A549 (cell line): ENCODE data around the gene PILRB. TPM values are rescaled to one million over a fixed set of nuclear protein-coding genes. Genes with fewer than 3 reads are reported as not detected.

Experiments
- ATAC-seq, 2 experiments: fragments of 200-7000 bp in 1 of 2; fragments of >200 bp in 1 of 2; cut with Nextera tagmentation in 1 of 2; cut with Tn5 transposase in 1 of 2; 3 replicates each; pipeline versions ENCODE4 v1.8.0 to v1.9.1; 2018 to 2020; ENCODE audit warnings: mild to moderate bottlenecking in 1 of 2, moderate library complexity in 1 of 2
- CTCF ChIA-PET: fragments of 300-600 bp; sonication (Branson Sonifier 250); formaldehyde crosslinking; extraction: SDS; loops from one replicate; lab custom pipeline; 2021; ENCODE audit warnings: antibody characterized with exemption, inconsistent platforms; lab: Yijun Ruan, JAX
- POLR2A ChIA-PET: fragments of 350-600 bp; formaldehyde crosslinking; extraction: SDS; loops from one replicate; lab custom pipeline; 2021; ENCODE audit warnings: antibody characterized with exemption, inconsistent platforms; lab: Yijun Ruan, JAX
- DNase-seq, 2 experiments: peaks; one replicate each; pipeline versions ENCODE4 v3.0.0 to v3.0.0-alpha.2; 2011 to 2016; ENCODE audit warnings: low read depth in 1 of 2, low spot score in 1 of 2
- FAIRE-seq: peaks from 2 replicates; lab custom pipeline; 2011; peaks lifted over from hg19 to GRCh38; lab: Jason Lieb, UNC
- H3K27ac ChIP-seq, 2 experiments: fragments of >200 bp; sonication (Bioruptor Twin); formaldehyde crosslinking; 3 replicates each; pipeline ENCODE4 v1.5.1; 2016 to 2017
- H3K4me1 ChIP-seq: fragments of >200 bp; sonication (Bioruptor Twin); formaldehyde crosslinking; 3 replicates; pipeline ENCODE4 v1.6.1; 2016
- H3K4me2 ChIP-seq: fragments of >200 bp; sonication (Bioruptor Twin); formaldehyde crosslinking; 3 replicates; pipeline ENCODE4 v1.6.1; 2016
- H3K4me3 ChIP-seq: fragments of >200 bp; sonication (Bioruptor Twin); formaldehyde crosslinking; 3 replicates; pipeline ENCODE4 v1.5.1; 2016
- H3K9me3 ChIP-seq: fragments of >200 bp; sonication (Bioruptor Twin); formaldehyde crosslinking; 3 replicates; pipeline ENCODE4 v1.6.1; 2016
- CHD2 ChIP-seq: fragments of 150-350 bp; IDR thresholded peaks from 2 replicates; pipeline ENCODE4 v1.6.1; 2014; ENCODE audit warnings: low read length; ENCODE audit not compliant: partially characterized antibody
- CHD4 ChIP-seq: fragments of 200-600 bp; sonication (generic); IDR thresholded peaks from 2 replicates; pipeline ENCODE4 v1.6.1; 2016; ENCODE audit warnings: antibody characterized with exemption, mild to moderate bottlenecking, borderline replicate concordance
- EHF ChIP-seq: fragments of 250-450 bp; sonication (Bioruptor Pico); IDR thresholded peaks from 2 replicates; pipeline ENCODE4 v1.5.0; 2020; ENCODE audit warnings: mild to moderate bottlenecking
- ESRRA ChIP-seq: fragments of 150-350 bp; IDR thresholded peaks from 2 replicates; pipeline ENCODE4 v1.6.1; 2014; ENCODE audit warnings: mild to moderate bottlenecking, low read length, borderline replicate concordance
- HDAC2 ChIP-seq: fragments of 200-600 bp; sonication (generic); IDR thresholded peaks from 2 replicates; pipeline ENCODE4 v1.6.1; 2016
- HOXB13 ChIP-seq: fragments of 250-450 bp; sonication (Bioruptor Pico); IDR thresholded peaks from 2 replicates; pipeline ENCODE4 v1.5.0; 2020; ENCODE audit warnings: low read depth, mild to moderate bottlenecking, moderate library complexity
- MAFK ChIP-seq: fragments of 450-650 bp; IDR thresholded peaks from 2 replicates; pipeline ENCODE4 v1.6.1; 2014; ENCODE audit not compliant: partially characterized antibody
- NFE2L2 ChIP-seq: fragments of 150-350 bp; conservative IDR thresholded peaks from 2 replicates; pipeline ENCODE4 v1.6.1; 2014; ENCODE audit warnings: low read length
- NPAS2 ChIP-seq: fragments of 250-450 bp; sonication (Bioruptor Pico); IDR thresholded peaks from 2 replicates; pipeline ENCODE4 v1.8.0; 2022; ENCODE audit warnings: mild to moderate bottlenecking, moderate library complexity, borderline replicate concordance
- NR3C1 ChIP-seq: fragments of >200 bp; sonication (Bioruptor Twin); formaldehyde crosslinking; IDR thresholded peaks from 3 replicates; pipeline ENCODE4 v1.6.1; 2017
- POLR2AphosphoS2 ChIP-seq: conservative IDR thresholded peaks from 2 replicates; pipeline ENCODE4 v1.6.1; 2012; ENCODE audit warnings: low read length, improper control_type of control experiment, inconsistent platforms
- RFX5 ChIP-seq: fragments of 450-650 bp; IDR thresholded peaks from 2 replicates; pipeline ENCODE4 v1.7.1; 2014; ENCODE audit warnings: antibody characterized with exemption, mild to moderate bottlenecking, moderate library complexity
- RNF2 ChIP-seq: fragments of 200-600 bp; sonication (generic); IDR thresholded peaks from 2 replicates; pipeline ENCODE4 v1.6.1; 2016; ENCODE audit warnings: low read depth, mild to moderate bottlenecking, antibody characterized with exemption, moderate library complexity, borderline replicate concordance
- SMC3 ChIP-seq: fragments of >200 bp; sonication (Bioruptor Twin); formaldehyde crosslinking; IDR thresholded peaks from 3 replicates; pipeline ENCODE4 v1.6.1; 2018; ENCODE audit warnings: inconsistent platforms
- TFCP2L1 ChIP-seq: fragments of 250-450 bp; sonication (Bioruptor Pico); IDR thresholded peaks from 2 replicates; pipeline ENCODE4 v1.5.0; 2021; ENCODE audit warnings: mild to moderate bottlenecking
- TP53 ChIP-seq: fragments of 250-450 bp; sonication (Bioruptor Pico); IDR thresholded peaks from 2 replicates; pipeline ENCODE4 v1.5.0; 2021; ENCODE audit warnings: mild to moderate bottlenecking, moderate library complexity
- ZSCAN20 ChIP-seq: fragments of 250-450 bp; sonication (Bioruptor Pico); IDR thresholded peaks from 2 replicates; pipeline ENCODE4 v1.8.0; 2022; ENCODE audit warnings: mild to moderate bottlenecking, moderate library complexity
- WGBS: methylation state at CpG from one replicate; pipeline ENCODE4 v1.1.6; 2017; ENCODE audit errors: missing lambda C conversion rate; 5-methylcytosine and 5-hydroxymethylcytosine counted together
- polyA plus RNA-seq, 4 experiments: library from polyadenylated mRNA; depleted of rRNA in 3 of 4; stranded (reverse); fragments of >200 nt; fragmentation: RNase III in 1 of 4; extraction: RNeasy Plus Mini Kit Qiagen cat#74134 plus additional on column Dnase treatment in 1 of 4; gene quantifications; 2 replicates in 3 of 4; 3 replicates in 1 of 4; pipeline ENCODE4 v1.2.3, GENCODE V29; 2011 to 2017
- TF ChIP-seq, protein P1 (sequence below): fragments of 200-600 bp; sonication (generic); IDR thresholded peaks from 2 replicates; pipeline ENCODE4 v1.6.1; 2016; ENCODE audit warnings: antibody characterized with exemption, mild to moderate bottlenecking, moderate library complexity
- TF ChIP-seq, protein P2 (sequence below): fragments of 250-450 bp; sonication (Bioruptor Pico); IDR thresholded peaks from 2 replicates; pipeline ENCODE4 v1.5.0; 2021; ENCODE audit warnings: mild to moderate bottlenecking, moderate library complexity, borderline replicate concordance

The PILRB gene
- polyA plus RNA-seq, 2 of the 4 experiments (the other 2 are of a cell fraction) = 24.9 to 47.8 TPM

DNA sequence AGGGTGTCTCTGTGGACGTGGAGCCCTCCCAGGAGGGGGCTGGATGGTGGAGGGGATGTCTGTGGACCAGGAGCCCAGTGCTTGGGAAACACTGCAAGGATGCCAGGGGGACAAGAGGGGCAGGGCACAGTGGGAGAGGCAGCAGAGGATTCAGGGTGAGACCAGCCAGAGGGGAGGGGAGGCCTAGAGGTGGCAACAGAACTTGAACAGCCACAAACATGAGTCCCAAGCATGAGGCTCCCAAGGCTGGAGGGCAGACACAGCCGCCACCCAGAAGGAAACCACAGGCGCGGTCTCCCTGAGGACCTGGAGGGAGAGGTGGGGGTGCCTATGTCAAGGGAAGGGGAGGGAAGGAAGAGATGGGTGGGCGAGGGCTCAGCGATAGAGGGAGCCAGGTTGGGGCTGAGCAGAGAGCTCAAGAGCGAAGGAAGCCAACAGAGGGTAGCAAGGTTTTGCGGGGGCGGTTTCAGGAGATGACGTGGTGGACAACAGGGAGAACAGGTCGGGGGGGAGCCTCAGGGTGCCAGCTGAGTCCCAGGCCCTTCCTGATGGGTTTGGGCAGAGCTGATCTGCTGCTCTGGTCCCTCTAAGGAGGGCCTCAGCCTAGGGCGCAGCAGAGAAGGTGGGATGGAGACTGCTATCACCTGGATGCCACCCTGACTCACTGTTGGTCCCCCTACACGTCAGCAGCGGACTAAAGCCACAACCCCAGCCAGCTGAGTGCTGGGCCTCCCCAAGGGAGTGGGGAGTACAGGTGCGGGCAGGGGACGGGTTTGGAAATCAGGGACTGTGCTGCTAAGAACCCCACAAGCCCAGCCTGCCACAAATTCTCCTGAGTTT is 8.7 kb downstream of the PILRB start:
- POLR2A ChIA-PET = no interaction called here

DNA sequence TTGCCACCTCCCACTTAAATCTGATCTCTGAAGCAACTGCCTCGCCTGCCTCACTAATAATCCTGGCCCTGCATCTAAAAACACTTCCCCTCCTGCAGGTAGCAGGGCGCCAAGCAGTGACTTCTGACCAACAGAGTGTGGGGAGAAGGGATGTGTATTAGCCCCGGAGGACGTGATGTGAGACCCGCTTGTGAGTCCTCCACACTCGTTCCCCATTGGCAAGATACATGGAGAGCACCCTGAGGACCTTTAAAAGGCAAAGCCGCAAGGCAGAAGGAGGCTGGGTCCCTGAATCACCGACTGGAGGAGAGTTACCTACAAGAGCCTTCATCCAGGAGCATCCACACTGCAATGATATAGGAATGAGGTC is 9.3 kb downstream of the PILRB start:
- Histone ChIP-seq H3K4me2 (no peak overlapping the region), H3K9me3 (no peaks in the 10 kb centered on the region), H3K4me1 (peaks cover 4% of the 10 kb centered on the region; the same call in 2 of the 3 replicates), H3K27ac (no peak overlapping the region), H3K4me3 (no peak overlapping the region)
- FAIRE-seq = no peak
- ATAC-seq = peak; percentile 3 to 5; a peak in 3 of 6 replicates
- POLR2A ChIA-PET = no interaction called here
- WGBS = 92% methylated on average over 8 of the region's 8 CpGs
- CTCF ChIA-PET = no interaction called here
- DNase-seq = no peak
- TF ChIP-seq ESRRA = no peak
- TF ChIP-seq NFE2L2 = no peak
- TF ChIP-seq MAFK = no peak
- TF ChIP-seq EHF = no peak
- TF ChIP-seq HDAC2 = no peak
- TF ChIP-seq, protein P1, sequence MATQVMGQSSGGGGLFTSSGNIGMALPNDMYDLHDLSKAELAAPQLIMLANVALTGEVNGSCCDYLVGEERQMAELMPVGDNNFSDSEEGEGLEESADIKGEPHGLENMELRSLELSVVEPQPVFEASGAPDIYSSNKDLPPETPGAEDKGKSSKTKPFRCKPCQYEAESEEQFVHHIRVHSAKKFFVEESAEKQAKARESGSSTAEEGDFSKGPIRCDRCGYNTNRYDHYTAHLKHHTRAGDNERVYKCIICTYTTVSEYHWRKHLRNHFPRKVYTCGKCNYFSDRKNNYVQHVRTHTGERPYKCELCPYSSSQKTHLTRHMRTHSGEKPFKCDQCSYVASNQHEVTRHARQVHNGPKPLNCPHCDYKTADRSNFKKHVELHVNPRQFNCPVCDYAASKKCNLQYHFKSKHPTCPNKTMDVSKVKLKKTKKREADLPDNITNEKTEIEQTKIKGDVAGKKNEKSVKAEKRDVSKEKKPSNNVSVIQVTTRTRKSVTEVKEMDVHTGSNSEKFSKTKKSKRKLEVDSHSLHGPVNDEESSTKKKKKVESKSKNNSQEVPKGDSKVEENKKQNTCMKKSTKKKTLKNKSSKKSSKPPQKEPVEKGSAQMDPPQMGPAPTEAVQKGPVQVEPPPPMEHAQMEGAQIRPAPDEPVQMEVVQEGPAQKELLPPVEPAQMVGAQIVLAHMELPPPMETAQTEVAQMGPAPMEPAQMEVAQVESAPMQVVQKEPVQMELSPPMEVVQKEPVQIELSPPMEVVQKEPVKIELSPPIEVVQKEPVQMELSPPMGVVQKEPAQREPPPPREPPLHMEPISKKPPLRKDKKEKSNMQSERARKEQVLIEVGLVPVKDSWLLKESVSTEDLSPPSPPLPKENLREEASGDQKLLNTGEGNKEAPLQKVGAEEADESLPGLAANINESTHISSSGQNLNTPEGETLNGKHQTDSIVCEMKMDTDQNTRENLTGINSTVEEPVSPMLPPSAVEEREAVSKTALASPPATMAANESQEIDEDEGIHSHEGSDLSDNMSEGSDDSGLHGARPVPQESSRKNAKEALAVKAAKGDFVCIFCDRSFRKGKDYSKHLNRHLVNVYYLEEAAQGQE = no peak
- no peak for TF ChIP-seq TFCP2L1 (CRISPR knock-in tag)
- TF ChIP-seq NR3C1 = no peak
- TF ChIP-seq, protein P2, sequence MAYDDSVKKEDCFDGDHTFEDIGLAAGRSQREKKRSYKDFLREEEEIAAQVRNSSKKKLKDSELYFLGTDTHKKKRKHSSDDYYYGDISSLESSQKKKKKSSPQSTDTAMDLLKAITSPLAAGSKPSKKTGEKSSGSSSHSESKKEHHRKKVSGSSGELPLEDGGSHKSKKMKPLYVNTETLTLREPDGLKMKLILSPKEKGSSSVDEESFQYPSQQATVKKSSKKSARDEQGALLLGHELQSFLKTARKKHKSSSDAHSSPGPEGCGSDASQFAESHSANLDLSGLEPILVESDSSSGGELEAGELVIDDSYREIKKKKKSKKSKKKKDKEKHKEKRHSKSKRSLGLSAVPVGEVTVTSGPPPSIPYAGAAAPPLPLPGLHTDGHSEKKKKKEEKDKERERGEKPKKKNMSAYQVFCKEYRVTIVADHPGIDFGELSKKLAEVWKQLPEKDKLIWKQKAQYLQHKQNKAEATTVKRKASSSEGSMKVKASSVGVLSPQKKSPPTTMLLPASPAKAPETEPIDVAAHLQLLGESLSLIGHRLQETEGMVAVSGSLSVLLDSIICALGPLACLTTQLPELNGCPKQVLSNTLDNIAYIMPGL (CRISPR knock-in tag) = no peak
- no peak for TF ChIP-seq CHD2
- TF ChIP-seq RNF2 = no peak
- TF ChIP-seq SMC3 = no peak
- no peak for TF ChIP-seq NPAS2
- no peak for TF ChIP-seq ZSCAN20 (CRISPR knock-in tag)
- TF ChIP-seq HOXB13 (CRISPR knock-in tag) = no peak

More for the DNA sequence above, 8.7 kb downstream of the PILRB start:
- TF ChIP-seq POLR2AphosphoS2 (peak; percentile 50), RFX5 (no peak), CHD4 (no peak), TP53 (no peak)
- TF ChIP-seq, all 56 proteins: peak for 1
- Histone ChIP-seq H3K27ac (no peak overlapping the region), H3K4me2 (no peak overlapping the region), H3K4me1 (no peaks in the 10 kb centered on the region; the same call in 2 of the 3 replicates), H3K4me3 (no peak overlapping the region), H3K9me3 (no peaks in the 10 kb centered on the region)
- DNase-seq = no peak
- no peak for FAIRE-seq
- CTCF ChIA-PET = no interaction called here
- WGBS = 92% methylated on average over 16 of the region's 16 CpGs
- ATAC-seq = peak; percentile 15 to 23; a peak in 4 of 6 replicates
